ENCODE measurements around the gene TGFBR3. TPM values are rescaled to one million over a fixed set of nuclear protein-coding genes. Genes with fewer than 3 reads are reported as not detected.

Gene TGFBR3
- 4.0 and 11.0 TPM in 2 replicates for total RNA-seq

- peak; percentile 52 for DNase-seq (ENCODE audit: low read depth)
Observed at GRCh38 chr1:91885716-91886506, at the start of gene TGFBR3. Gene TGFBR3 (minus strand): TSS chr1:91886151. CDS start chr1:91861531, 24,620 bp downstream.

GRCh38 chr1:91929250-91929649 is 43.3 kb upstream of the TGFBR3 start:
- DNase-seq (ENCODE audit: low read depth): peak; percentile 38

- DNase-seq (ENCODE audit: low read depth): no peak
Observed at GRCh38 chr1:91928026-91928425, 42.1 kb upstream of the TGFBR3 start.

GRCh38 chr1:91925644-91926435 is 39.9 kb upstream of the TGFBR3 start:
- DNase-seq (ENCODE audit: low read depth): no peak

- DNase-seq (ENCODE audit: low read depth): peak; percentile 91
Observed at GRCh38 chr1:91924146-91924545, 38.2 kb upstream of the TGFBR3 start.

GRCh38 chr1:91919962-91920361 is 34.0 kb upstream of the TGFBR3 start:
- DNase-seq (ENCODE audit: low read depth): no peak

GRCh38 chr1:91916811-91917460 is 31.0 kb upstream of the TGFBR3 start:
- no peak for DNase-seq (ENCODE audit: low read depth)

- DNase-seq (ENCODE audit: low read depth): no peak
Observed at GRCh38 chr1:91916046-91916445, 30.1 kb upstream of the TGFBR3 start.

GRCh38 chr1:91913018-91913417 is 27.1 kb upstream of the TGFBR3 start:
- DNase-seq (ENCODE audit: low read depth): no peak

- no peak for DNase-seq (ENCODE audit: low read depth)
Observed at GRCh38 chr1:91912266-91912665, 26.3 kb upstream of the TGFBR3 start.

- DNase-seq (ENCODE audit: low read depth): no peak
Observed at GRCh38 chr1:91901231-91901630, 15.3 kb upstream of the TGFBR3 start.

- peak; percentile 75 for DNase-seq (ENCODE audit: low read depth)
Observed at GRCh38 chr1:91900562-91900961, 14.6 kb upstream of the TGFBR3 start.

- DNase-seq (ENCODE audit: low read depth): no peak
Observed at GRCh38 chr1:91897016-91897415, 11.1 kb upstream of the TGFBR3 start.

GRCh38 chr1:91895832-91896556 is 10.0 kb upstream of the TGFBR3 start:
- no peak for DNase-seq (ENCODE audit: low read depth)

GRCh38 chr1:91894036-91894761 is 8.2 kb upstream of the TGFBR3 start:
- DNase-seq (ENCODE audit: low read depth): no peak

- no peak for DNase-seq (ENCODE audit: low read depth)
Observed at GRCh38 chr1:91891969-91892368, 6.0 kb upstream of the TGFBR3 start.

- DNase-seq (ENCODE audit: low read depth): no peak
Observed at GRCh38 chr1:91891454-91891853, 5.5 kb upstream of the TGFBR3 start.

- DNase-seq (ENCODE audit: low read depth): peak; percentile 92
Observed at GRCh38 chr1:91889717-91890459, 3.9 kb upstream of the TGFBR3 start.

- no peak for DNase-seq (ENCODE audit: low read depth)
Observed at GRCh38 chr1:91885213-91885715, 687 bp downstream of the TGFBR3 start.

Measured in renal cortical epithelial cell (primary cell).